ENCODE measurements around the gene MEGF8. TPM values are rescaled to one million over a fixed set of nuclear protein-coding genes. Genes with fewer than 3 reads are reported as not detected.

MEGF8 gene
- total and polyA plus RNA-seq, 10 of the 15 experiments (the other 5 are each of a cell fraction or from before 2014, with no cell fraction given) = 0.43 to 12.8 (median 2.7) TPM

DNA sequence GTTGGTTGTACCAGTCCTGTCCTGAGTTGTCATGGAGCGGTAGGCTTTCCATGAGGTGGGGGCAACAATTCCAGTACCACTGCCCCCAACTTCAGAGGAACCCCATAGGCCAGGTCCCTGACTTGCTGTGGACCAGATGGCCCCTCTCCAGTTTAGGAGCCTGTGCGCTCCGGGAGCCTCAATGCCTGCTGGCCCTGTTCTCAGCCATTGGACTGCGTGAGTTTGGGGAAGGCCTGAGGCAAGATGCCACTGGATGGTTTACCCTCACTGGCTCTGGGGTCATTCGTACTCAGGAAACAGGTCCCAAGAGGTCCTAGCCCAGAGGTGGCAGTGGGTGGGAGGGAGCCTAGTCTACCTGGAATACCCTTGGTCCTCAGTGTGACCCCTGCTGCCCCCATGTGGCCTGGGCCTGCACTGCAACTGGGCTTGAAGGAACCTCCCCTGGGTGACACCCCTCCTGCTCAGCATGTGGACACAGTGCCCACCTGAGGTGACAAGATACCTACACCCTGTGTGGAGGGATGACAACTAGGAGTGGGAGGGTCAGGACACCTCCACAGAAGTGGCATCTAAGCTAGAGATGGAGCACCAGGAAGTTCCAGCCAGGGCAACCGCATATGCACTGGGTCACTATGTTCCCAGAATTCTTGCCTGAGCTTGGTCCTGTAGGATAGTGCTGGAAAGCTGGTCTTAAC, 29.5 kb upstream of the MEGF8 start:
- FAIRE-seq (peak; percentile 98), DNase-seq (ENCODE audit: low read depth, low spot score) (peak; percentile 41), ATAC-seq (peak; percentile 96)
- Histone ChIP-seq H4K20me1 (ENCODE audit: control insufficient read depth, insufficient read depth) (no peaks in the 10 kb centered on the region), H3K9me3 (replicated peaks; ENCODE audit: control insufficient read depth, insufficient read depth, low read length) (no peaks in the 10 kb centered on the region), H3K27me3 (replicated peaks in 1 of 2; ENCODE audit: control insufficient read depth in 2 of 2, insufficient read depth in 2 of 2, low read length in 1 of 2) (no peaks in the 10 kb centered on the region), H3K79me2 (ENCODE audit: control insufficient read depth, insufficient read depth, low read length) (no peaks in the 10 kb centered on the region), H3K4me2 (ENCODE audit: control insufficient read depth, insufficient read depth) (no peak overlapping the region; the same call in 1 of the 2 replicates), H3K36me3 (ENCODE audit: control insufficient read depth in 2 of 2, insufficient read depth in 2 of 2, low read length in 1 of 2) (peaks cover 10% of the 10 kb centered on the region in 2 experiments; a peak in 3 of 4 replicates), H2AFZ (ENCODE audit: control insufficient read depth, low read depth, low read length) (no peak overlapping the region), H3K27ac (ENCODE audit: control insufficient read depth, insufficient read depth) (no peak overlapping the region), H3K4me3 (no peak overlapping the region), H3K9ac (ENCODE audit: control insufficient read depth, insufficient read depth, low read length) (no peak overlapping the region), H3K4me1 (ENCODE audit: control insufficient read depth, insufficient read depth, low read length) (no peaks in the 10 kb centered on the region; the same call in 1 of the 2 replicates)
- POLR2A ChIA-PET = interaction anchor here (1.0 to 1.4 kb wide), 3 partner anchors 9 to 167 kb away, joined by 3 to 4 read pairs (median 3); no protein-coding TSS in a partner anchor
- SMC1A ChIA-PET (ENCODE audit: uncharacterized antibody, unreplicated experiment) = interaction anchor here (0.7 to 1.3 kb wide), 8 partner anchors 14 to 172 kb away, joined by 3 to 6 read pairs (median 4); no protein-coding TSS in a partner anchor
- in situ Hi-C loops (cut with MboI) = no loop called here
- CTCF ChIA-PET = interaction anchor here (0.6 to 3.2 kb wide), 22 partner anchors 10 to 220 kb away, joined by 3 to 25 read pairs (median 4); partner anchors contain the start of genes POU2F2 and ZNF574
- WGBS (ENCODE audit: insufficient coverage, insufficient replicate concordance, low lambda C conversion rate, missing lambda C conversion rate) = 71% methylated on average over 6 of the region's 6 CpGs
- intact Hi-C loops (cut with micrococcal nuclease; ENCODE audit: unreplicated experiment) = loop anchor here (5.0 kb wide), 1 partner anchor 164 kb away; the partner anchor contains the start of gene POU2F2
- RAD21 ChIA-PET (ENCODE audit: unreplicated experiment) = interaction anchor here (0.7 to 1.1 kb wide), 4 partner anchors 49 to 163 kb away, joined by 3 read pairs; partner anchors contain the start of gene POU2F2
- BruUV-seq (replicated peaks) = no TSS peak
- no peak for TF ChIP-seq RBBP5 (conservative IDR thresholded peaks at IDR 0.05)
- TF ChIP-seq NR2C2 (IDR thresholded peaks at IDR 0.05; ENCODE audit: borderline replicate concordance, control insufficient read depth, insufficient read length, low read depth) = no peak
- TF ChIP-seq MLLT1 (IDR thresholded peaks at IDR 0.05) = no peak
- TF ChIP-seq LARP7 (IDR thresholded peaks at IDR 0.05) = peak; percentile 26; the same call in 1 of the 2 replicates
- TF ChIP-seq PAX5 (IDR thresholded peaks at IDR 0.05; ENCODE audit: borderline replicate concordance, low read depth, low read length) = no peak
- TF ChIP-seq CBFB (IDR thresholded peaks at IDR 0.05; ENCODE audit: low read depth) = no peak
- no peak for TF ChIP-seq SUZ12 (IDR thresholded peaks at IDR 0.05; ENCODE audit: unreplicated experiment)
- TF ChIP-seq, protein P1, sequence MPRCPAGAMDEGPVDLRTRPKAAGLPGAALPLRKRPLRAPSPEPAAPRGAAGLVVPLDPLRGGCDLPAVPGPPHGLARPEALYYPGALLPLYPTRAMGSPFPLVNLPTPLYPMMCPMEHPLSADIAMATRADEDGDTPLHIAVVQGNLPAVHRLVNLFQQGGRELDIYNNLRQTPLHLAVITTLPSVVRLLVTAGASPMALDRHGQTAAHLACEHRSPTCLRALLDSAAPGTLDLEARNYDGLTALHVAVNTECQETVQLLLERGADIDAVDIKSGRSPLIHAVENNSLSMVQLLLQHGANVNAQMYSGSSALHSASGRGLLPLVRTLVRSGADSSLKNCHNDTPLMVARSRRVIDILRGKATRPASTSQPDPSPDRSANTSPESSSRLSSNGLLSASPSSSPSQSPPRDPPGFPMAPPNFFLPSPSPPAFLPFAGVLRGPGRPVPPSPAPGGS (IDR thresholded peaks at IDR 0.05; ENCODE audit: borderline replicate concordance, insufficient read depth, low read depth, low read length, poor library complexity, severe bottlenecking) = no peak
- no peak for TF ChIP-seq MYC (IDR thresholded peaks at IDR 0.05; ENCODE audit: insufficient read depth, insufficient read length, insufficient replicate concordance, low read length, severe bottlenecking)
- peak; percentile 78 for TF ChIP-seq SMARCA5 (IDR thresholded peaks at IDR 0.05)
- peak; percentile 86 for TF ChIP-seq HDGF (IDR thresholded peaks at IDR 0.05)
- TF ChIP-seq MTA2 (IDR thresholded peaks at IDR 0.05; ENCODE audit: low read depth) = no peak
- peak; percentile 82 for TF ChIP-seq SMC3 (IDR thresholded peaks at IDR 0.05; ENCODE audit: borderline replicate concordance, low read length)
- no peak for TF ChIP-seq RELB (IDR thresholded peaks at IDR 0.05; ENCODE audit: low read depth)
- no peak for TF ChIP-seq NRF1 (conservative IDR thresholded peaks at IDR 0.05; ENCODE audit: low read depth, low read length)
- TF ChIP-seq NFYB (IDR thresholded peaks at IDR 0.05; ENCODE audit: insufficient read depth, low read depth, low read length) = no peak
- no peak for TF ChIP-seq FOS (IDR thresholded peaks at IDR 0.05; ENCODE audit: borderline replicate concordance, extremely low read depth, insufficient read length)

Measured in GM12878 (cell line).